Measurements from ENCODE around the gene ZNF821. TPM values are rescaled to one million over a fixed set of nuclear protein-coding genes. Genes with fewer than 3 reads are reported as not detected.

The ZNF821 gene
- total RNA-seq, 1 donor from 2014 or later = 10.4 TPM

DNA sequence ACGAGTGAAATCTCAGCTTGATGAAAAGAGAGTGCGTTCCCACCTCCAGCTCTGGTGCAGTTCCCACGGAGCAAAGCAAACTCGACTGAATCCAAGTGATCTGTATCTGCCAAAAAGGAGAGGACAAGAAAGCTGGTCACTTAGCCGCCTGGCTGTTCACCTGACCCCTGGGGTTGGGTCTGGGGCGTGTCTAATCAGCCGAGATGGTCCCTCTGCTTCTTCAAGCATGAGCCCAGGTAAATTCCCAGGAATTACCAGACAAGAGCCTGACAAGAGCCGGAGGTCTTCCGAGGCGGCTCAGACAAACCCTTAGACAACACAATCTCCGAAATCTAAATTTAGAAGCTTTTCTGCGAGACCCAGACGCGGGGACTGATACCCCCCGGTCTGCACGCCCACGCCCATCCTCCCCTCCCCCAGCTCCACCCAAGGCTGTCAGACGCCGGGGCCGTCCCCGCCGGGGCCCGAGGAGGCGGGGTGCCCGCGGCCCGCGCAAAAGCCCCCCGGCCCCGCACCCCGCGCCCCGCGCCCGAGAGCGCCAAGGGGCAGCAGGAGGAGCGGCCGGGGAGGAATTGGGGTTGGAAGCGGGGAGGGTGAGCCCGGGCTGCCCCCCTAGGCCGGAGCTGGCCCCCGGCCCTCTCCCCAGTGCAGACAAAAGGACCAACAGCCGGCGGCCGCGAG lies 674 bp downstream of the ZNF821 start:
- peak overlapping the region; percentile 96 for H3K4me3 ChIP-seq (ENCODE audit: insufficient read depth, low read depth, low read length)
- H2AFZ ChIP-seq (ENCODE audit: low read depth, low read length) = peak overlapping the region; percentile 100
- FAIRE-seq = no peak
- H3K4me1 ChIP-seq (ENCODE audit: insufficient read depth, low read length) = peaks cover 9% of the 10 kb centered on the region
- H3K36me3 ChIP-seq (ENCODE audit: insufficient read depth, low read length) = peaks cover 15% of the 10 kb centered on the region
- H3K79me2 ChIP-seq (ENCODE audit: insufficient read depth, low read length) = no peaks in the 10 kb centered on the region
- Mint-ChIP-seq H3K4me3 (ENCODE audit: unreplicated experiment) (peak overlapping the region; percentile 89), H3K27me3 (ENCODE audit: low read depth, unreplicated experiment) (no peaks in the 10 kb centered on the region), H3K36me3 (ENCODE audit: low read depth, unreplicated experiment) (peaks cover 7% of the 10 kb centered on the region), H3K4me1 (ENCODE audit: low read depth, unreplicated experiment) (peaks cover 3% of the 10 kb centered on the region), H3K9me3 (ENCODE audit: unreplicated experiment) (no peaks in the 10 kb centered on the region), H3K27ac (ENCODE audit: unreplicated experiment) (peak overlapping the region; percentile 58)
- no peak for DNase-seq (ENCODE audit: low read depth)
- H3K27ac ChIP-seq (ENCODE audit: low read depth, low read length) = peak overlapping the region; percentile 77
- H3K9ac ChIP-seq (ENCODE audit: low read length) = peak overlapping the region; percentile 91
- H3K4me2 ChIP-seq (ENCODE audit: low read length) = peak overlapping the region; percentile 100
- no peaks in the 10 kb centered on the region for H3K27me3 ChIP-seq (ENCODE audit: insufficient read depth, low read length)
- TF ChIP-seq, protein P1, sequence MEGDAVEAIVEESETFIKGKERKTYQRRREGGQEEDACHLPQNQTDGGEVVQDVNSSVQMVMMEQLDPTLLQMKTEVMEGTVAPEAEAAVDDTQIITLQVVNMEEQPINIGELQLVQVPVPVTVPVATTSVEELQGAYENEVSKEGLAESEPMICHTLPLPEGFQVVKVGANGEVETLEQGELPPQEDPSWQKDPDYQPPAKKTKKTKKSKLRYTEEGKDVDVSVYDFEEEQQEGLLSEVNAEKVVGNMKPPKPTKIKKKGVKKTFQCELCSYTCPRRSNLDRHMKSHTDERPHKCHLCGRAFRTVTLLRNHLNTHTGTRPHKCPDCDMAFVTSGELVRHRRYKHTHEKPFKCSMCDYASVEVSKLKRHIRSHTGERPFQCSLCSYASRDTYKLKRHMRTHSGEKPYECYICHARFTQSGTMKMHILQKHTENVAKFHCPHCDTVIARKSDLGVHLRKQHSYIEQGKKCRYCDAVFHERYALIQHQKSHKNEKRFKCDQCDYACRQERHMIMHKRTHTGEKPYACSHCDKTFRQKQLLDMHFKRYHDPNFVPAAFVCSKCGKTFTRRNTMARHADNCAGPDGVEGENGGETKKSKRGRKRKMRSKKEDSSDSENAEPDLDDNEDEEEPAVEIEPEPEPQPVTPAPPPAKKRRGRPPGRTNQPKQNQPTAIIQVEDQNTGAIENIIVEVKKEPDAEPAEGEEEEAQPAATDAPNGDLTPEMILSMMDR (IDR thresholded peaks at IDR 0.05; ENCODE audit: insufficient read depth, low read depth, low read length) = no peak
- TF ChIP-seq EZH2 (IDR thresholded peaks at IDR 0.05; ENCODE audit: insufficient read depth, low read length) = no peak
- peaks cover 11% of the 10 kb centered on the region for H4K20me1 ChIP-seq (ENCODE audit: insufficient read depth, low read length)
- no peaks in the 10 kb centered on the region for H3K9me3 ChIP-seq (ENCODE audit: insufficient read depth, low read depth, low read length)

DNA sequence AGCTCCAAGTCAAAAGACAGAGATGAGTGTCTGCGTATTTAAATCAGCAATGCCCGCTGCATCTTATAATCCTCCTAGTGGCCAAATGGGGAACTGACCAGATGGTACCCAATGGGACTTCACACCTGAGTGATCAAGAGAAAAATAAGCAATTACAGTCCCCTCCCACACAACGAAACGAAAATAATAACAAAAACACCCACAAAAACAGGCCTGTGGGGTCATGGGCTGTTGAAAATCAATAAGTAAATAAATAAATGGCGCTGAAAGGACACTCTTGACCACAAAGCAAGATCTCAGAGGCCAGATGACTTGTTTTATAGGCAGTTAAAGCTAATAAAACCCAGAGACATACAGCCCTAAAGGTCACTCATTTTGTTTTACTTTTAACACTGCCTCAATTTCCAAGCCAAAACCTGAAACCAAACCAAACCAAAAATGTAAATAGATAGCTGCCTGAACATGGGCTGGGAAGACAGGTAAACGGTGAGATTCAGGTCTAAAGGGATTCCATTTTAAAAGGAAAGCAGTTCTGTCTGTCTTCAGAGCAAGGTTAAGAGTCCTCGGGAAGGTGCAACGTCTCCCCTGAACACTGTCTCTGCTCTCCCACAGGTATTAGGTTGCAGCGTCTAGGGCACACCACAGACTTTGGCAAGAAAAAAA lies 1.3 kb downstream of the ZNF821 start:
- no peak for FAIRE-seq
- peak overlapping the region; percentile 100 for H3K4me2 ChIP-seq (ENCODE audit: low read length)
- H3K4me1 ChIP-seq (ENCODE audit: insufficient read depth, low read length) = peaks cover 9% of the 10 kb centered on the region
- H2AFZ ChIP-seq (ENCODE audit: low read depth, low read length) = peak overlapping the region; percentile 67
- Mint-ChIP-seq H3K36me3 (ENCODE audit: low read depth, unreplicated experiment) (peaks cover 7% of the 10 kb centered on the region), H3K4me3 (ENCODE audit: unreplicated experiment) (peak overlapping the region; percentile 89), H3K27me3 (ENCODE audit: low read depth, unreplicated experiment) (no peaks in the 10 kb centered on the region), H3K27ac (ENCODE audit: unreplicated experiment) (peak overlapping the region; percentile 58), H3K4me1 (ENCODE audit: low read depth, unreplicated experiment) (peaks cover 3% of the 10 kb centered on the region), H3K9me3 (ENCODE audit: unreplicated experiment) (no peaks in the 10 kb centered on the region)
- peak overlapping the region; percentile 38 for H3K27ac ChIP-seq (ENCODE audit: low read depth, low read length)
- peak overlapping the region; percentile 96 for H3K4me3 ChIP-seq (ENCODE audit: insufficient read depth, low read depth, low read length)
- DNase-seq (ENCODE audit: low read depth) = peak; percentile 46
- peak overlapping the region; percentile 91 for H3K9ac ChIP-seq (ENCODE audit: low read length)
- peaks cover 11% of the 10 kb centered on the region for H4K20me1 ChIP-seq (ENCODE audit: insufficient read depth, low read length)
- TF ChIP-seq EZH2 (IDR thresholded peaks at IDR 0.05; ENCODE audit: insufficient read depth, low read length) = no peak
- TF ChIP-seq, protein P1 (IDR thresholded peaks at IDR 0.05; ENCODE audit: insufficient read depth, low read depth, low read length) = peak; percentile 99
- no peaks in the 10 kb centered on the region for H3K27me3 ChIP-seq (ENCODE audit: insufficient read depth, low read length)
- peaks cover 16% of the 10 kb centered on the region for H3K36me3 ChIP-seq (ENCODE audit: insufficient read depth, low read length)
- H3K79me2 ChIP-seq (ENCODE audit: insufficient read depth, low read length) = no peaks in the 10 kb centered on the region
- no peaks in the 10 kb centered on the region for H3K9me3 ChIP-seq (ENCODE audit: insufficient read depth, low read depth, low read length)

DNA sequence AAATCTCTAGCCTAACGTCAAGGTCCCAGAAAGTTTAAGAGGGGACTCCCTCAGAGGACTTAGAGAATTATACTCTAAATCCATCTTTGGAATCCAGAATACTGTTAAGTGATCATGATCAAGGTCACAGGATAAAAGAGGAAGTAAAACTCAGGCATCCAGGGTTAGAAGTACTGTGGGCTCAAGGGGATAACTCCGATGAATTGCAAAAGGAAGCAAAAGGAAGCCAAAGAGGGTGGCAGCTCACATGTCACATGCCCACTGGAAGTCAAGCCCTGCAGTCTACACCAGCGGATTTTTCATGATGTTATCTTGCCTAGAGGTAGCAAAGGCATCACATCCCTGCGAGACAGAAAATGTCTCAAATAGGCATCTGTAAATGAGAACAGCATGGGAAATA lies 3.8 kb downstream of the ZNF821 start:
- FAIRE-seq = no peak
- H3K4me1 Mint-ChIP-seq (ENCODE audit: low read depth, unreplicated experiment) = peaks cover 3% of the 10 kb centered on the region

More for the DNA sequence above, 3.8 kb downstream of the ZNF821 start:
- Mint-ChIP-seq H3K9me3 (ENCODE audit: unreplicated experiment) (no peaks in the 10 kb centered on the region), H3K4me3 (ENCODE audit: unreplicated experiment) (no peak overlapping the region), H3K36me3 (ENCODE audit: low read depth, unreplicated experiment) (peaks cover 7% of the 10 kb centered on the region), H3K27ac (ENCODE audit: unreplicated experiment) (peak overlapping the region; percentile 21), H3K27me3 (ENCODE audit: low read depth, unreplicated experiment) (no peaks in the 10 kb centered on the region)
- Histone ChIP-seq H3K4me2 (ENCODE audit: low read length) (no peak overlapping the region), H3K4me3 (ENCODE audit: insufficient read depth, low read depth, low read length) (no peak overlapping the region), H3K9ac (ENCODE audit: low read length) (no peak overlapping the region), H3K27me3 (ENCODE audit: insufficient read depth, low read length) (no peaks in the 10 kb centered on the region), H3K4me1 (ENCODE audit: insufficient read depth, low read length) (peaks cover 9% of the 10 kb centered on the region), H3K36me3 (ENCODE audit: insufficient read depth, low read length) (peaks cover 18% of the 10 kb centered on the region), H3K79me2 (ENCODE audit: insufficient read depth, low read length) (no peaks in the 10 kb centered on the region), H2AFZ (ENCODE audit: low read depth, low read length) (no peak overlapping the region), H3K9me3 (ENCODE audit: insufficient read depth, low read depth, low read length) (no peaks in the 10 kb centered on the region), H3K27ac (ENCODE audit: low read depth, low read length) (no peak overlapping the region), H4K20me1 (ENCODE audit: insufficient read depth, low read length) (peaks cover 11% of the 10 kb centered on the region)
- TF ChIP-seq, protein P1 (IDR thresholded peaks at IDR 0.05; ENCODE audit: insufficient read depth, low read depth, low read length) = no peak
- TF ChIP-seq EZH2 (IDR thresholded peaks at IDR 0.05; ENCODE audit: insufficient read depth, low read length) = no peak
- DNase-seq (ENCODE audit: low read depth) = no peak
